Stimulated activated naive CD8-positive, alpha-beta T cell treated with anti-CD3 and anti-CD28 coated beads, Interleukin-15, Interleukin-2, amounts not matched to agents 100 U/mL and 50 U/mL, for 24 hours (primary cell): Measurements from ENCODE around the gene IDE.
"Not testable (repeated sequence)": the region's sequence is repeated elsewhere in the genome, so short reads cannot be mapped to it uniquely, and the experiment has no call there.

Source experiments
- ATAC-seq: fragments of 150-1000 bp; cut with Tn5 transposase; one replicate; pipeline ENCODE4 v1.10.0; 2021
- DNase-seq: peaks from one replicate; pipeline ENCODE4 v3.0.0; 2021

The IDE gene

DNA sequence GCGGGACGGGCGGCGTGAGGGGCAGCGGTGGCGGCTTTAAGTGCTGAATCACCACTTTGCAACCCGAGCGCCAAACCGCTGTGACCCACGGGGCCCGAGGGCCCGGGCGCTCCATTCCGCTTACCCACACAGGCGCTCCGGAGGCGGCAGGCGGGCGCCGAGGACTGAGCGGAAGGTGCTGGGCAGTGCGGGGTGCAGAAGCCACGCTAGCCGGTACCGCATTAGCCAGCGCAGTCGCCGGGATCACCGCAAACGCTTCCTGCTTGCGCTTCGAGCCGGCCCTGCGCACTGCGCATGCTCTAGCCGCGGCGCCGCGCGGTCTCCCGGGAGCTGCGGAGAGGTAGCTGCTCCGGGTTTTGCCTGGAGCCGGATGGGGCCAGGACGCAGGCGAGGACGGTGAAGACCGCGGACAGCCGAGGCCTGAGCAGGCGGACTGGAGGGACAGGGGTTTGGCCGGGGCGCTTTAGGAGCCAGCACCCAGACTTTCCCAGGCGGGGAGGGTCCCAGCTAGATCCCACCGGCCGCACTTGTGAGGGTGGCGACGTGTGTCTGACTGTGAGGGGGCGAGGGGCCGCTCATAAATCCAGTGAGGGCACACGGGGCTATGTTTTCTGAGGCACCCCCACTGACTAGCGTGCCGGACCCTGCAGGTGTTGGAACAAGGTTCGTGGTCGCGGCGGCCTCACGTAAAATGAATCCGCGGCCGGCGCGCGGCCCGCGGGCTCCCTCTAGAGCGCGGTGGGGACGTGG, at the start of gene IDE:
TSS of gene IDE (minus strand) at position 296 of the 750 bp plus-strand sequence. CDS start at position 222, 74 bp downstream.
- DNase-seq (peak; percentile 86), ATAC-seq (peak; percentile 81)

DNA sequence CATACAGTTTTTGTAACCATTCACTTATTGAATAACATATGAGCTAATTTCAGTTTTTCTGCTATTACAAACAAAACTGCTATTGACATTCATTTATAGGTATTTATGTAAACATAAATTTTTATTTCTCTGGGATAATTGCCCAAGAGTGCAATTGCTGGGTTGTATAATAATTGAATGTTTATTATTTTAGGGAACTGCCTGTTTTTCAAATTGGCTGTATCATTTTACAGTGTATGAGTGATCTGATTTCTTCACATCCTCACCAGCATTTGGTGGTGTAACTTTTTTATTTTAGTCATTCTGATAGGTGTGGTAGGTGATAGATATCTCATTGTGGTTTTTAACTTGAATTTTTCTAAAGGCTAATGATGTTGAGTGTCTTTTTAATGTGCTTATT, 45.5 kb upstream of the IDE start:
- ATAC-seq = no peak

DNA sequence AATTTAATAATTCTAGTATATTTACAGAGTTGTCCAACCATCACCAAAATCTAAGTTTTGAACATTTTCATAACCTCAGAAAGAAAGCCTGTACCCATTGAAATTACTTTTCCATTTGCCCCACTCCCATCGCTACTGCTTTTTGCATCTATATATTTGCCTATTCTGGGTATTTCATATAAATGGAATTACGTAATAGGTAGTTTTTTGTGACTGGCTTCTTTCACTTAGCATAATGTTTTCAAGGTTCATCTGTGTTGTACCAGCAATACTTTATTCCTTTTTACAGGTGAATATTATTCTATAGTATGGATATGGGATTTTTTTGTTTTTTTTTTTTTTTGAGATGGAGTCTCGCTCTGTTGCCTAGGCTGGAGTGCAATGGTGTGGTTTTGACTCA, 41.6 kb upstream of the IDE start:
- DNase-seq = no peak
- ATAC-seq = no peak

More for the DNA sequence above, 45.5 kb upstream of the IDE start:
- no peak for DNase-seq

DNA sequence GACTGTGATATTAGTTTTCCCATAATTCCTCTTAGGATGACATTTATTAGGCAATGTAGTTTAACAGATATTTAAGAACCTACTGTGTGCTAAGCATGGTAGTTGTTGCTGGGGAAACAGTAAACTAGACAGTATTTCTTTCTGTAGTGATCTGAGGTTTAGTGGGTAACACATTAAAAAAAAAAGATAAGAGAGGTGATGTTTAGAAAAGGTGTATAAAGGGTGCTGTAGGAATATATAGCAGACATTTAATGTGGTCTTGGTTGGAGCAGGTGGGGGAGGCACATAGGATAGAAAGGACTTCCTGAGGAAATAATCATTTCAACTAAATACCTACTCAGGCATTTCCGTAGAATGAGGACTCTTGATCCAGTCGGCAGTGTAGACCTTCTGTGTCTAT, 30.9 kb upstream of the IDE start:
- ATAC-seq (no peak), DNase-seq (no peak)

DNA sequence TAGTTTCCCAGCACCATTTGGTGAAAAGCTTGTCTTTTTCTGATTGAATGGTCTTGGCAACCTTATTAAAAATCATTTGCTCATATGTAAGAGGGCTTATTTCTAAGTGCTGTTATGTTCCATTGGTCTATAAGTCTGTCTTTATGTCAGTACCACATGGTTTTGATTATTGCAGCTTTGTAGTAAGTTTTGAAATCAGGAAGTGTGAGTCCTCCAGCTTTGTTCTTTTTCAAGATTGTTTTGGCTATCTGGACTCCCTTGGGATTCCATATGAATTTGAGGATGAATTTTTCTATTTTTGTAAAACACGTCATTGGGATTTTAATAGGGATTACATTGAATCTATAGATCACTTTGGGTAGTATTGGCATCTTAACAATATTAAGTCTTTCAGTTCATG, 24.4 kb upstream of the IDE start:
- DNase-seq = no peak

DNA sequence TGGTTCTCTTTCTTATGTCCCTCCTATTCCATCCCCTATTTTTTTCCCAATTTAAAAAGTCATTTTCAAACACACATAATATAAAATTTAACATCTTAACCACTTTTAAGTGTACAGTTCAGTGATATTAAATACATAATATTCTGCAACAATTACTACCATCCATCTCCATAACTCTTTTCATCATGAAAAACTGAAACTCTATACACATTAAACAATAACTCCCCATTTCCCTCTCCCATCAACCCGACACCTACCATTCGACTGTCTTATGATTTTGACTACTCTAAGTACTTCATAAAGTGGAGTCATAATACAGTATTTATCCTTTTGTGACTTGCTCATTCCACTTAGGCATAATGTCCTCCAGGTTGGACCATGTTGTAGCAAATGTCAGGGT, 21.6 kb upstream of the IDE start:
- DNase-seq (no peak), ATAC-seq (no peak)

More for the DNA sequence above, 24.4 kb upstream of the IDE start:
- ATAC-seq = no peak

DNA sequence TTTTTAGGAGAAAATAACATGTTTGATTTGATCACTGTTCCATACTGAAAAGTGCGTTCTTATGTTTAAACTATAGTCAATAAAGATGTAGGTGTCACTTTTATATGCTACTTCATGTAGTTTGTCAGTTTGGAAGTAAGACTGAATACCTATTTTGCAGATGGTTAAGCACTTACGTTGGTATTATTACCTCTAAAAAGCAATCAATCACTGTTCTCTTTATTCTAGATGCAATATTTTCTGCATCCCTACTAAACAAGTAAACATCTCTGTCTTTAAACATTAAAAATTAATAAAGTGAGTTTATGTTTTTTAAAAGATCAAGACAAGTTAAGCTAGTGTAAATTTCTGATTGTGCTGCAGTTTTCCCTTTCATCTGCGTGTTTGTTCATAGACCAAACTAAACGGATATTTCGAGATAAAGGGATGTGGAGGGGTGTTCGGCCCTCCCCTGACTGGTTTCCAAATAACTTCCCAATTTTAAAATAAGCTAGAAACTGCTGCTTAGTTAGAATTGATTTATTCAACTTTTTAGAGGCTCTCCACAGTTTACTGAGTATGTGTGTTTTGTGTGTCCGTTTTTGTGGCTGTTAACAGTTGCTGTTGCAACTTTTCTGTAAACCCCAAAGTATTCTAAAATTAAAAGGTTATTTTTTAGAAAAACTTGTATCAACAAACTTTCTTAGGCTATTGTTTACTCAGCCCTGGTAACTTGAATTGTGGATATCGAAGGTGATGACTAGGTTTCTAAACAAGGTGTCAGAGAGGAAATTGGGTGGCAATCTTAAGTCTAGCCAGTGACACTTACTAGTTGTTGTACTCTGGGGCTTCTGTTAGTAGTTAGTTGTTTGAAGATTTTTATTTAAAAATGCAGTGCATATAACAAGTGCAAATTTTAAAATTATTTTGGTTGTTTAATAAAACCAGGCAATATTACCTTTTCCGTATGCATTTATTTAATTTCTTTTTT, 20.0 kb upstream of the IDE start:
- DNase-seq (no peak), ATAC-seq (no peak)

DNA sequence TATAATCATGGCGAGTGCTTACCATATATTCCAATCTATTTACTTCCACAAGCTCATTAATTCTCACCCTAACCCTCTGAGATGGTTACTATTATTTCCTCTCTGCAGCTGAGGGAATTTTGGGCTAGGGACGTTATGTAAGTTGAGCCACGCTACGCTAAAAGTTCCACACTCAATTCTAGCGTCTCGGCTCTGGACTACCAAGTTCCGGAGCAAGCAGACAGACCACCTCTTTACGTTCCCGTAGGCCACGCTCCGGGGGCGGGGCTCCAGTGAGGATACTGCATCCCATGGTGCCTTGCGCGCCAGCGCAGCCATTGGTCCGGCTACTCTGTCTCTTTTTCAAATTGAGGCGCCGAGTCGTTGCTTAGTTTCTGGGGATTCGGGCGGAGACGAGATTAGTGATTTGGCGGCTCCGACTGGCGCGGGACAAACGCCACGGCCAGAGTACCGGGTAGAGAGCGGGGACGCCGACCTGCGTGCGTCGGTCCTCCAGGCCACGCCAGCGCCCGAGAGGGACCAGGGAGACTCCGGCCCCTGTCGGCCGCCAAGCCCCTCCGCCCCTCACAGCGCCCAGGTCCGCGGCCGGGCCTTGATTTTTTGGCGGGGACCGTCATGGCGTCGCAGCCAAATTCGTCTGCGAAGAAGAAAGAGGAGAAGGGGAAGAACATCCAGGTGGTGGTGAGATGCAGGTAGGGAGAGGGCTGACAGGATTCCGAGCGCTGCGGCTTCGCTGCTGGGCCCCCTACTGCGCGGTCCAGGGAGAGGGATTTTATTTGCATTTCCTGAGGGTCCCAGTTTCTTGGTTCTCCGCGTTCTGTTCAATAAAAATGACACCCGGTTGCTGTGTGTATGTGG, 19.1 kb upstream of the IDE start, which contains the start of gene KIF11:
TSS of gene KIF11 (plus strand) at position 370 of the 858 bp plus-strand sequence. CDS start at position 616, 246 bp downstream.
- peak; percentile 90 for ATAC-seq
- peak; percentile 98 for DNase-seq

DNA sequence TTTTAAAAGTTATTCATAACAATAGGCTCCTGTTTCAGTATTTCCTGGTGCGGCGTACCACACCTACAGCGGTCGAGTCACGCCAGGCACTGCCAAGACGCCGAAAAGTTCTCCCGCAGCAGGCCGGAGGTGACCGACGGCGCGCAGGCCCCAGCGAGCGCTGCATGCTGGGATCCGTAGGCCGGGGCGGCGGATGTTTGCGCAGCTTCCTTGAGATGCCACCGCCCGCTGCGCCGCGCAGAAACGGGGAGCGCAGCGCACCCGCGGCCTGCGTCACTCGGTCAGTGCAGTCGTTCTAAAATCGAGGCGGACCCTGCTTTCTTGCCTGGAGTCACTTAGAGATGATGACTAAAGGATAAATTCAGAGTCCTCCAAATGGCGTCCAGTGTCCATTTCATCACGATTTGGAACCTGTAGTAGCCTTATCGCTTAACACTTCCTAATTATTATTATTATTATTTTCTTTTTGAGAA, 17.7 kb upstream of the IDE start:
- peak; percentile 93 for ATAC-seq
- DNase-seq = peak; percentile 91

DNA sequence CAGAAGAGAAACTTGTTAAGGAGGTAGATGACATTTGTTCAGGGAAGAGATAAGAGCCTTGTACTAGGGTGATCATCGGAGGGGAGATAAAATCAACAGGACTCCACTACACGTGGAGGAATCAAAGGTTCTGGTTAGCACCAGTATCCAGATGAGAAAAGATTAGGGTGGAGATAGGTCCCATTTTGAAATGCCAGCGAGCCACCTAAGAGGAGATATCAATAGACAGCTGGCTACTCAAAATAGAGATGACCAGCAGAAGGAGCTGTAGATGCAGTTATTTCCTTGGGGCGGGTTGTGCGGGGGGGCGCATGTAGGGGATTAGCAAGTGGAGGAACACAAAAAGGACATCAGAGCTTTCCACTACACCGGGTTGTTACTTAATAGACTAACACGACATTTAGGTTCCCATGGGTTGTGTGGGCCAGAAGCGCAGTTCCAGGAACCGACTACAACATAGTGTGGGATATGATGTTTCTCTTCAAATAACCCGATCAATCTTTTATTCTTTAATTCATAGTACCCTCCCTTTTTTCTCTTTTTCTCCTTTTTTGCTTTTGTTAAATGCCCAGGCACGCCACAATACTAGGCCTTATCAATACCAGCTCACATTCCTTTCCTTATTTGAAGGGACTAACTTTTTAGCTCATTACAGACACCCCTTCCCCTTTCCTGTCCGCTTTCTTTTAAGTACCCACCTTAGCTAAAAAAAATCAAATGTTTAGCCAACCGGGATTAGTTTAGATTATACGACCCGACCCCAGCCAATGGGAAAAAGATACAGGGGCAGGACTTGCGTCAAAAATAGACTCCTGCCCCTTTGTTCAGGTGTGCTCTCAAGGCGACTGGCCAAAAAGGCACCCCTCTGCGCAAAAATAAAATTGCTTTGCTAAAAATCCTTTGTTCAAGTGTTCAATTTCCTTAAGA, 17.0 kb upstream of the IDE start:
- DNase-seq (peak; percentile 12), ATAC-seq (peak; percentile 3)

DNA sequence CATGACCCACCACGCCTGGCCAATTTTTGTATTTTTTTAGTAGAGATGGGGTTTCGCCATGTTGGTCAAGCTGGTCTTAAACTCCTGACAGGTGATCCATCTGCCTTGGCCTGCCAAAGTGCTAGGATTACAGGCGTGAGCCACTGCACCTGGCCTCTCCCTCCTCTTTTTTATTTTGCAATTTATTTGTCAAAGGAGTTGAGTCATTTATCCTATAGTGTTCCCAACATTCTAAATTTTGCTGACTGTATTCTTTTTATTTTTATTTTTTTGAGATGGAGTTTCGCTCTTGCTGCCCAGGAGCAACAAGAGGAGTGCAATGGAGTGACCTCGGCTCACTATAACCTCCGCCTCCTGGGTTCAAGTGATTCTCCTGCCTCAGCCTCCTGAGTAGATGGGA, 8.5 kb upstream of the IDE start:
- ATAC-seq = not testable (repeated sequence)

DNA sequence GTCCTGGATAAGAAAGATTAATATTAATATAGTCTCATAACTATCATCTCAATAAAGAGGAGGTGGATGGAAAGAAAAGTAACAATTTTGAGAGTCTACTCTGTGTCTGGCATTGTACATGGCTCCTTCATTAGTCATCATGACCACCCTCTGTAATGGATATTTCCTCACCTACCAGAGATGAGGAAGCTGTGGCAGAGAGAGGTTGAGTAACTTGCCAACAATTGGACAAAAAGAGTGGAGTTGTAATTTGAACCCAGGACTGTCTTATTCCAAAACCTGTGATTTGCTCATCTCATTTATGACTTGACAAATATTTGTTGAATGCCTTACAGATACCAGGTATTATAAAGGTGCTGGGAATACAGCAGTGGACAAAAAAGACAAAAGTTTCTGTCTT, 2.1 kb upstream of the IDE start:
- ATAC-seq (no peak), DNase-seq (no peak)

More for the DNA sequence above, 8.5 kb upstream of the IDE start:
- DNase-seq = not testable (repeated sequence)

DNA sequence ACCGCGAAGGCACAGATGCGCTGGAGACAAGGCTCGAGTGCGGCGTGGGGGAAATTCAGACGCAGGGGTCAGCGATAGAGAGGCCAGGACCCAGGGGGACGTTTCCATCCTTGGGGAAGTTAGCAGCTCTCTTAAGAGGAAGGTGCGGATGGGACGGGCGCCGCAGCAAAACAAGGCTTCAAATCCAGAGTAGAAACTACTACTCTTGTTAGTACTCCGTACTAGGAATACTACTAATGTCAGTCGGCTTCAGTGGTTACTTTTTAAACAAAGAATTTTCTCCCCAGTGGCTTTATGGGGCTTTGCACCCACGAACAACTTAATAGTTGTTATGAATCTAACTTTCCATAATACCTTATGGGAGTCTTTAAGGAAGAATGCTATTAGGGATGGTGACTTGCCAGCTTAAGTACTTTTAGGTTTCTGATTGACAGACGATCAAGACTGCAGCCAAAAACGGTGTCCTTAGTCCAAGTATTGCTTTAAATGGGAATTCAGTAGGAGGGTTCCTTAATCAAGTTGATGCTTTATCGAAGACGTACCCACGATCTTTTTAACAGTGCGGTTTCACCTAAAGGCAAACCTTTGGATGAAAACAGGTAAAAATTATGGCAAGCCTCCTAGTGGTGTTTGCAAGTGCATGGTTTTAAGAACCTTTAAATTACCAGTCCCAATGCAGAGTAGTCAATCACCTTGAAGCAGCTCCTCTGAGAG, 812 bp upstream of the IDE start:
- ATAC-seq (peak; percentile 6), DNase-seq (no peak)

DNA sequence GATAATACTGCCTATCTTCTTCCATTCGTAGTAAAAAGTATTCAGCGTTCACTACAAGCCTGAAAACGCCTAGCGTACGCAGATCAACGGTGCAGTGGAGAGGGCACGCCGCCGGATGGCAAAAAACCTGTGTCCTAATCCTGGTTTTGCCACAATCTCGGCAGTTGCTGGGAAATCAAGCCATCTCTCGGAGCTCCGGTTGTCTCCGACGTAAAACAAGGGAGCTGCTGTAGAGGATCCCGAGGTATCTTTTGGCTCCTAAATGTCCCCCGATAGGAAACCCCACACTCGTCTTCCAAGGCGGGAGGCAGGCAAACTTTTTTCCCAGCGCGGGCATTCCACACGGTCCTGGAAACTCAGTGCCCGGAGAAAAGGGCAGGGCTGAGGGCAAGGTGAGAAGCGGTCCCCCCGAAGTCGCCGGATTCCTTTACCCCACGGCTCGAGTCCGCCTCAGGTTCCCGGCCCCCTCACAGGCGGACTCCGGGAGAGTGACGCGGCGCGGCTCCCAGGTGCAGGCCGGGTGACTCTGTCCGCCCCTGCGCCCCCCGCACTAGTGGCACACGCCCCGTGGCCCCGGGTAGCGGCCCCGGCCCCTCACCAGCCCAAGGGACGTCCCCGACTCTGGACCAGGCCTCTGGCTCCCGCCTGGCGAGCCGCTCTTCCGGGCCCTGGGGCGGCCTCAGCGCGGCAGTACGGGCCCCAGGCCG, 649 bp downstream of the IDE start:
- DNase-seq (peak; percentile 45), ATAC-seq (peak; percentile 29)

DNA sequence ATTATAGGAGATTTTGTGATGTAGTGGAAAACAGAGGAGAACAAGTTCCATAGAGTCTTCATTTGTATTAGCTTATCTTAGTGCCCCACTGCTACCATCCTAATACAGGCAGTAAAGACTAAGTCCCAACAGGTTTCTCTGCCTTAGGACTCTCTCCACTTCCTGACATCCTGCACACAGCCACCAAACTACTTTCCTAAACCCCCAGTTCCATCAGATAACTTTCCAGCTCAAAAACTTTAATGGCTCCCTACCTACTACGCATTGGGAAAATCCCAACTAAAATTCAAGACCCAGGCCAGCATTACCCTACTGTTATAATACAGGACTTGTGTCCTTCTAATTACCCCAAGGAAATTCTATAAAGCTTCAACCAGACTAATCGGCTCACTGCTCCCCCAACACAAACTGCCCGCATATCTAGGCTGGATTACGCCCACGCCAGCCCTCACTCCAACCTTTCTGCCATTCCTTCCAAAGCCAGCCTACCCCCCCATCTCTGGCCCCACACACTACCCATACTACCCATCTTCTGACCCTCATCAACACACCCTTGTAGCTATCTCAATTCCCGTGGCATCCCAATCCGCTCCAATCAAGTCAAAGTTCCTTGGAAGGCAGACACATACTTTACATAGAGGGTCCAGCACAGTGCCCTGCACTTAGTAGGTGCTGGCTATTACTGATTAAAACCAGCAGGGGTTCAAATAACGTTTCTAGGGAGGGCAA, 1.4 kb downstream of the IDE start:
- ATAC-seq = no peak
- no peak for DNase-seq

DNA sequence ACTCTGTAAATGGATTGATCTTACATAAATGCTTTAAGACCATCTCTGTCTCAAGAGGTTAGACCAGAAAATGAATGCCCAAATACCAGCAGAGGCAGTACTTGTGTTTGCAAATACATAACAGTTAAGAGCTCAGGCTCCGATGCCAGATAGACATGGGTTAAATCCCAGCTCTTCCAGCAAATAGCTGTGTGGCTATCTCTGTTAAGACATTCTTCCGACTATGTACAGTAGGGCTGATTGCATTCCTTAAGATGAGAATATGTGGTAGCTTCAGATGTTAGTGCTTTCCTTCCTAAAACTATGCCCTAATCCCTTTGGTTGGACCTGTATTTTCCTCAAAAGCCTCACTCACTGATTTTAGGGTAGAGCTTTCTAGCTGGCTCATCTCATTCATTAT, 2.2 kb downstream of the IDE start:
- ATAC-seq = no peak
- DNase-seq = no peak

DNA sequence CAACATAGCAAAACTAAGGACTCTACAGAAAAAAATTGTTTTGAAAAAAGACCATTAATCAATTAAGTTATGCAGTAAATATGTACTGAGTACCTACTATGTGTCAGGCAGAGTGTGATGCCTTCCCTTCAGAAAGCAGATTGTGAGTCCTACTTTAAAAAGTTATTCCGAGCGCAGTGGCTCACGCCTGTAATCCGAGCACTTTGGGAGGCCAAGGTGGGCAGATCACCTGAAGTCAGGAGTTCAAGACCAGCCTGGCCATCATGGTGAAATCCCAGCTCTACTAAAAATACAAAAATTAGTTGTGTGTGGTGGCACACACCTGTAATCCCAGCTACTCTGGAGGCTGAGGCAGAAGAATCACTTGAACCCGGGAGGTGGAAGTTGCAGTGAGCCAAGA, 4.2 kb downstream of the IDE start:
- not testable (repeated sequence) for DNase-seq, ATAC-seq

DNA sequence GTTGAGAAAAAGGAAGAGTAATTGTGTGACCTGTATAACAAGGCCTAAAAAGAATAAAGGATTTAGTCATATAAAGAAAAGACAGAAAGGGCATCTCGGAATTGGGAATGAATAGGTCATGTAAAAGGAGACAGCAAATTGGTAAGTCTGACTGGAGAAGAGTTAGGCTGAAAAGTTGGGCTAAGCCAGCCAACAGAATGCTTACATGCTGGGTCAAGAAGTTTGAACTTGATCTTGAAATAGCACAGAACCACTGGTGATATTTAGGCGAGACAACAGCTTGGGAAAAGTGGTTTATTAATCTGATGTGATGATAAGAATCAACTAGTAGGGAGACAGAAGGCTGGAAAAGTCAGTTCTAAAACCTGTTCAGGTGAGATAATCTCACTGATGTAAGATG, 4.8 kb downstream of the IDE start:
- ATAC-seq = no peak
- no peak for DNase-seq
